Spinal cord (tissue), 10 donors: ENCODE data around the gene QPCT. TPM values are rescaled to one million over a fixed set of nuclear protein-coding genes. Genes with fewer than 3 reads are reported as not detected.
A peak's percentile ranks its signal among the peaks of the same experiment; 100 is the strongest.
"Not testable (repeated sequence)": the region's sequence is repeated elsewhere in the genome, so short reads cannot be mapped to it uniquely, and the experiment has no call there.

ENCODE experiments used
- DNase-seq, 6 donors: peaks; one replicate each; pipeline versions ENCODE4 v3.0.0 to v3.0.0-alpha.2; 2013 to 2015; ENCODE audit warnings: low spot score in 6 of 6, low read depth in 4 of 6
- H3K27ac ChIP-seq: one replicate; pipeline ENCODE4 v1.5.1; 2013; ENCODE audit warnings: low read depth, low read length, control low read depth
- H3K27me3 ChIP-seq: one replicate; pipeline ENCODE4 v1.6.1; 2013; ENCODE audit warnings: low read length; ENCODE audit not compliant: control insufficient read depth, insufficient read depth
- H3K36me3 ChIP-seq: one replicate; pipeline ENCODE4 v1.6.1; 2013; ENCODE audit warnings: low read length; ENCODE audit not compliant: control insufficient read depth, insufficient read depth
- H3K4me1 ChIP-seq: one replicate; pipeline ENCODE4 v1.6.1; 2013; ENCODE audit warnings: low read length; ENCODE audit not compliant: control insufficient read depth, insufficient read depth
- H3K4me3 ChIP-seq: one replicate; pipeline ENCODE4 v1.5.1; 2013; ENCODE audit warnings: low read depth, low read length, control low read depth
- H3K9me3 ChIP-seq: one replicate; pipeline ENCODE4 v1.6.1; 2013; ENCODE audit warnings: low read length; ENCODE audit not compliant: control insufficient read depth, insufficient read depth
- WGBS: methylation state at CpG from one replicate; pipeline ENCODE4 v1.1.5; 2013; ENCODE audit warnings: missing lambda C conversion rate; ENCODE audit not compliant: insufficient coverage; 5-methylcytosine and 5-hydroxymethylcytosine counted together
- polyA plus RNA-seq, 2 donors: library from polyadenylated mRNA; unstranded; fragments of 120-200 nt; gene quantifications; one replicate each; pipeline ENCODE4 v1.2.1, GENCODE V29; 2013; ENCODE audit not compliant: insufficient read length in 2 of 2
- total RNA-seq, 2 donors: library from RNA; depleted of rRNA in 1 of 2; stranded (reverse); fragments of 120-200 nt in 1 of 2; fragments of >200 nt in 1 of 2; gene quantifications; one replicate each; pipeline versions ENCODE4 v1.2.3 to v1.2.4, GENCODE V29; 2013 to 2014
- donor health status: healthy.

The QPCT gene
- total and polyA plus RNA-seq, 4 donors: 10.4 to 26.5 (median 25.8) TPM

GRCh38 chr2:37394796-37395555 lies 50.5 kb downstream of the QPCT start:
- H3K27me3 ChIP-seq: no peaks in the 10 kb centered on the region
- no peaks in the 10 kb centered on the region for H3K4me1 ChIP-seq
- WGBS: 46% methylated on average over 6 of the region's 9 CpGs
- no peak overlapping the region for H3K4me3 ChIP-seq
- H3K27ac ChIP-seq: no peak overlapping the region
- H3K9me3 ChIP-seq: no peaks in the 10 kb centered on the region
- no peak for DNase-seq
- H3K36me3 ChIP-seq: no peaks in the 10 kb centered on the region

DNA sequence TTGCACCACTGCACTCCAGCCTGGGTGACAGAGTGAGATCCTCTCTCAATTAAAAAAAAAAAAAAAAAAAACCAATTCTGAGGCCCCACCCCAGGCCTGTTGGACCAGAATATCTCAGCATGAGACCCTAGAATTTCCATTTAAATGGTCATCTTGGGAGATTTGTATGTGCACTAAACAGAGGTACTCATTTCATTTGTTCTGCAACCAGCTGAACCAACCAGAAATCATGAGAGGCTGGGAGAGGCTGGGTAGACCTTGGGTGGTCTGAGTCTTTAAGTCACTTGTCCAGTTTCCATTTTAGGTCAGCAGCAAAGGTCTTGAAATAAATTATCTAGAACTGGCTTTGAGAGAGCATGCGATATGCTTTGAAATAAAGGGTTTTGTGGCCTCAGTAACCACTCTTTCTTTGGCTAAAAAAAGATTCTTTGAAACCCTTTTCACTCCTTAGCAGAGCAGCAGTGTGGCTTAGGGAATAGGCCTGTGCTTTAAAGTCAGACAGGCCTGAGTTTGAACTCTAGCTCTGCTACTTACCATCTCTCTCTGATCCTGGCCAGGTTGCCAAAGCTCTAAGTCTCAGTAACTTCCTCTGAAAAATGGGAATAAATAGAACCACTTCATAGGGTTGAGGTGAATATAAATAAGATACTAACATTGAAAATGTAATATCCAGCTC lies 52.6 kb downstream of the QPCT start:
- Histone ChIP-seq H3K4me1 (no peaks in the 10 kb centered on the region), H3K27me3 (no peaks in the 10 kb centered on the region), H3K4me3 (no peak overlapping the region), H3K27ac (no peak overlapping the region), H3K36me3 (no peaks in the 10 kb centered on the region), H3K9me3 (no peaks in the 10 kb centered on the region)
- no peak for DNase-seq
- WGBS: 40% methylated on average over 1 of the region's 1 CpG

GRCh38 chr2:37398990-37399389 lies 54.6 kb downstream of the QPCT start:
- no peaks in the 10 kb centered on the region for H3K9me3 ChIP-seq
- H3K27ac ChIP-seq: no peak overlapping the region
- WGBS: no CpG with 5 or more reads among the region's 1 CpG
- no peaks in the 10 kb centered on the region for H3K36me3 ChIP-seq
- H3K27me3 ChIP-seq: no peaks in the 10 kb centered on the region
- no peak for DNase-seq
- H3K4me1 ChIP-seq: no peaks in the 10 kb centered on the region
- H3K4me3 ChIP-seq: no peak overlapping the region

- no peaks in the 10 kb centered on the region for H3K36me3 ChIP-seq
- no peak for DNase-seq
- H3K9me3 ChIP-seq: no peaks in the 10 kb centered on the region
- no peak overlapping the region for H3K4me3 ChIP-seq
- H3K27ac ChIP-seq: no peak overlapping the region
- no CpG with 5 or more reads among the region's 4 CpGs for WGBS
- no peaks in the 10 kb centered on the region for H3K27me3 ChIP-seq
- H3K4me1 ChIP-seq: no peaks in the 10 kb centered on the region
Observed at GRCh38 chr2:37400041-37400440, 55.6 kb downstream of the QPCT start.

GRCh38 chr2:37402636-37403035 lies 58.2 kb downstream of the QPCT start:
- no peak for DNase-seq
- Histone ChIP-seq H3K36me3 (no peaks in the 10 kb centered on the region), H3K4me1 (no peaks in the 10 kb centered on the region), H3K9me3 (no peaks in the 10 kb centered on the region), H3K27me3 (no peaks in the 10 kb centered on the region), H3K4me3 (no peak overlapping the region), H3K27ac (no peak overlapping the region)
- 98% methylated on average over 5 of the region's 6 CpGs for WGBS

GRCh38 chr2:37405781-37406180 lies 61.4 kb downstream of the QPCT start:
- Histone ChIP-seq H3K4me3 (no peak overlapping the region), H3K9me3 (no peaks in the 10 kb centered on the region), H3K27ac (no peak overlapping the region), H3K27me3 (no peaks in the 10 kb centered on the region), H3K4me1 (no peaks in the 10 kb centered on the region), H3K36me3 (no peaks in the 10 kb centered on the region)
- DNase-seq: peak in 1 of 6 donors; percentile 26
- WGBS: no CpG with 5 or more reads among the region's 2 CpGs

- H3K36me3 ChIP-seq: no peaks in the 10 kb centered on the region
- no peaks in the 10 kb centered on the region for H3K27me3 ChIP-seq
- H3K4me3 ChIP-seq: no peak overlapping the region
- WGBS: 72% methylated on average over 3 of the region's 6 CpGs
- H3K4me1 ChIP-seq: no peaks in the 10 kb centered on the region
- DNase-seq: no peak
- no peaks in the 10 kb centered on the region for H3K9me3 ChIP-seq
- no peak overlapping the region for H3K27ac ChIP-seq
Observed at GRCh38 chr2:37412231-37412630, 67.8 kb downstream of the QPCT start.

GRCh38 chr2:37413911-37414469 lies 69.6 kb downstream of the QPCT start:
- 72% methylated on average over 4 of the region's 4 CpGs for WGBS
- H3K27ac ChIP-seq, H3K9me3 ChIP-seq, H3K4me3 ChIP-seq, H3K4me1 ChIP-seq, H3K36me3 ChIP-seq, DNase-seq, H3K27me3 ChIP-seq: not testable (repeated sequence)

DNA sequence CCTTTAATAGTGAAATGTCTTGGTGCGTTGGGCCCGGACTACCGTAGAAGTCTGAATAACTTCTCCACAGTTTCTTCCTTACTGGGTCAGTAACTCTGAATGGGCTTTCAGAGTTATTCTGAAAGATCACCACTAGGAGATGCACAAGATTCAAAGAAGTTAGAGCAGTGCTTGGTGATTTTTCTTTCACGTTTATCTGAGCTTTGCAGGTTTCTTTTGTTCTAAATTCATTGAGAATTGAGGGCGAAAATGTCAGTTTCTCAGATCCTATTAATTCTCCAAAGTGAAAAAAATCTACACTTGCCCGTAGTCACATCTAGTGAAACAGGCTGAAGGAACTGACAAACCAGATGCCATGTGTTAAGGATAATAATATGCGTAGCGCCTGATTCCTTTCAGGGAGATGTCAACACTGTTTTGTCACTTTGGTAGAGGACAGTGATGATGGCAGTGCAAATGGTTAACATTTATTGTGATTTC lies 70.1 kb downstream of the QPCT start:
- H3K4me3 ChIP-seq: peak overlapping the region; percentile 7

More for the DNA sequence above, 70.1 kb downstream of the QPCT start:
- 100% methylated on average over 2 of the region's 8 CpGs for WGBS
- H3K36me3 ChIP-seq: no peaks in the 10 kb centered on the region
- H3K27me3 ChIP-seq: no peaks in the 10 kb centered on the region
- no peaks in the 10 kb centered on the region for H3K9me3 ChIP-seq
- no peaks in the 10 kb centered on the region for H3K4me1 ChIP-seq
- H3K27ac ChIP-seq: no peak overlapping the region
- DNase-seq: peak; percentile 38 to 94 (median 56)
